ENCODE results near the gene SKOR1. TPM values are rescaled to one million over a fixed set of nuclear protein-coding genes. Genes with fewer than 3 reads are reported as not detected.

SKOR1 gene
- total and polyA plus RNA-seq, 2 experiments from 2014 or later, result 0.23 to 0.52 TPM

DNA sequence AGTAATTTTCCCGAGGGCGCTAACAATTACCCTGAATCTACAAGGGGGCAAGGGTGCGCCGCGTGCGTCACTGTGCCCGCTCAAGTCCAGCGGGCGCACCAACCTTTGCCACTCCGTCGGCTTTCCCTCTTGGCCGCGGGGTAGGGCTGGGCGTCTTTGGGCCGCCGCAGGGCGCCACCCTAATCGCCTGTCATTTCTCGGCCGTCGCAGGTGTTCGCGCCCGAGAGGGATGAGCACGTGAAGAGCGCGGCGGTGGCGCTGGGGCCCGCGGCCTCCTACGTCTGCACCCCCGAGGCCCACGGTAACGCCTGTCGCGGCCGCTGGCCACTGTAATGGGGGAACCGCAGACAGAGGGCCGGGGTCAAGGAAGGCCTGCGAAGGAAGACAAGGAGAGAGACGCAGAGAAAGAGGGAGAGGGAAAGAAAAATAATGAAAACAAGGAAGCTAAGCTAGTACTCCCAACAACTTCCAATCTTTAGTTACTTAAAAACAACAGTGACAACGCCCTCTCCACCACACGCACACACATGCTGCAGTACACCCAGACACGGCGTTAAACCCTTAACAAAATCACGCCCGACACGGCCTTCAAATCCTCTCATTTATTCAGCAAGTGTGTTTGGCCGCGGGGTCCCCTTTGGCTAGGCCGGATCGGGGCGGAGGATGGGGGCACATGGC, 3.8 kb downstream of the SKOR1 start:
- Histone ChIP-seq H3K36me3 (replicated peaks; ENCODE audit: insufficient read depth, low read depth) (no peaks in the 10 kb centered on the region), H3K4me2 (peak overlapping the region; percentile 77), H3K27me3 (peaks cover 95% of the 10 kb centered on the region), H3K9me3 (ENCODE audit: low read depth) (no peaks in the 10 kb centered on the region), H2AFZ (no peak overlapping the region), H3K4me3 (no peak overlapping the region), H3K79me2 (no peaks in the 10 kb centered on the region), H3K27ac (no peak overlapping the region), H3K9me2 (replicated peaks; ENCODE audit: insufficient read depth) (no peaks in the 10 kb centered on the region), H3K4me1 (ENCODE audit: insufficient read depth) (peaks cover 56% of the 10 kb centered on the region), H4K20me1 (ENCODE audit: insufficient read depth, poor library complexity, severe bottlenecking) (no peaks in the 10 kb centered on the region)
- WGBS (ENCODE audit: low lambda C conversion rate, missing lambda C conversion rate), result 9% methylated on average over 52 of the region's 54 CpGs
- TF ChIP-seq EZH2 (IDR thresholded peaks at IDR 0.05; ENCODE audit: borderline replicate concordance), result peak; percentile 31
- TF ChIP-seq, protein P1, sequence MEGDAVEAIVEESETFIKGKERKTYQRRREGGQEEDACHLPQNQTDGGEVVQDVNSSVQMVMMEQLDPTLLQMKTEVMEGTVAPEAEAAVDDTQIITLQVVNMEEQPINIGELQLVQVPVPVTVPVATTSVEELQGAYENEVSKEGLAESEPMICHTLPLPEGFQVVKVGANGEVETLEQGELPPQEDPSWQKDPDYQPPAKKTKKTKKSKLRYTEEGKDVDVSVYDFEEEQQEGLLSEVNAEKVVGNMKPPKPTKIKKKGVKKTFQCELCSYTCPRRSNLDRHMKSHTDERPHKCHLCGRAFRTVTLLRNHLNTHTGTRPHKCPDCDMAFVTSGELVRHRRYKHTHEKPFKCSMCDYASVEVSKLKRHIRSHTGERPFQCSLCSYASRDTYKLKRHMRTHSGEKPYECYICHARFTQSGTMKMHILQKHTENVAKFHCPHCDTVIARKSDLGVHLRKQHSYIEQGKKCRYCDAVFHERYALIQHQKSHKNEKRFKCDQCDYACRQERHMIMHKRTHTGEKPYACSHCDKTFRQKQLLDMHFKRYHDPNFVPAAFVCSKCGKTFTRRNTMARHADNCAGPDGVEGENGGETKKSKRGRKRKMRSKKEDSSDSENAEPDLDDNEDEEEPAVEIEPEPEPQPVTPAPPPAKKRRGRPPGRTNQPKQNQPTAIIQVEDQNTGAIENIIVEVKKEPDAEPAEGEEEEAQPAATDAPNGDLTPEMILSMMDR (IDR thresholded peaks at IDR 0.05; ENCODE audit: poor library complexity), result no peak
- no peak for TF ChIP-seq EZH2phosphoT487 (IDR thresholded peaks at IDR 0.05; ENCODE audit: low read depth, severe bottlenecking, unreplicated experiment)
- DNase-seq (ENCODE audit: low spot score), result no peak

DNA sequence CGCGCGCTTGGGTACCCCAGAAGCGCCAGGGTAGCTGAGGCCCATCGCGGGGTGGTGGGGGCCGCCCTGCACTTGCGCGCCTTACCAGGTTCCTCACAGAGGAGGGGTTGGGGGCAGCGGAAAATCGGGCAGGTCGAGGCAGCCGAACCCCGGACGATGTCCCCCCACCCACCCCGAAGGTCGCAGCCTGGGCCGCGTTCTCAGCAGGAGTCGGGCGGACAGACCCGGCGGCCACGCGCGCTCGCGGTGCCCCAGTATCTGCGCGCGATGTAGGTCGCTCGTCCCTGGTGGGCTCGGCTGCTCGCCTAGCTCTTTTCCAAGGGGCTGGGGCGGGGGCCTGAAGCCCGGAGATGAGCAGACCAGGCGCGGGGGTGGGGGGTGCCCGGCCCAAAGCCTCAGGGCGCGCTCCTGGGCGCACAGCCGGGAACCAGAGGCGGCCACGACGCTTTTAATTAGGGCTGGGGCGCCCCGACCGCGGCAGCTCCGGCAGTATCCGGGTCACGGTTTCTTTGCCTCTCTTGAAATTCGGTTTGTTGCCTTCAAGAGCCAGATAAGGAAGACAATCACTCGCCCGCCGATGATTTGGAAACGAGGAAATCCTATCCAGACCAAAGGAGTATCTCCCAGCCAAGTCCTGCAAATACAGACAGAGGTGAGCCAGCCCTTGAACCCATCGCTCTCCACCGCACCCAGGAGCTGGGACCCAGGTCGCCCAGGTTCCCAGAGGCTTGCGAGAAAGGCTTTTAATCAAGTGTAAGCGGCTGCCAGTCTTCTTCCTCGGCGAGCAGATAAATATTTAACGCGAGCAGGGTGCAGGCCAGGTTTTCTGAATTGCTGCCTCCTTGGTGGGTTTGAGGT, 4.6 kb downstream of the SKOR1 start:
- TF ChIP-seq, protein P1 (IDR thresholded peaks at IDR 0.05; ENCODE audit: poor library complexity), result no peak
- TF ChIP-seq EZH2 (IDR thresholded peaks at IDR 0.05; ENCODE audit: borderline replicate concordance), result peak; percentile 48
- TF ChIP-seq EZH2phosphoT487 (IDR thresholded peaks at IDR 0.05; ENCODE audit: low read depth, severe bottlenecking, unreplicated experiment), result peak; percentile 71
- Histone ChIP-seq H3K9me3 (ENCODE audit: low read depth) (no peaks in the 10 kb centered on the region), H3K36me3 (replicated peaks; ENCODE audit: insufficient read depth, low read depth) (no peaks in the 10 kb centered on the region), H3K9me2 (replicated peaks; ENCODE audit: insufficient read depth) (no peaks in the 10 kb centered on the region), H3K4me3 (no peak overlapping the region), H3K79me2 (no peaks in the 10 kb centered on the region), H2AFZ (no peak overlapping the region), H3K27me3 (peaks cover 95% of the 10 kb centered on the region), H3K4me2 (peak overlapping the region; percentile 77), H3K4me1 (ENCODE audit: insufficient read depth) (peaks cover 64% of the 10 kb centered on the region), H4K20me1 (ENCODE audit: insufficient read depth, poor library complexity, severe bottlenecking) (no peaks in the 10 kb centered on the region), H3K27ac (no peak overlapping the region)
- DNase-seq (ENCODE audit: low spot score), result no peak
- WGBS (ENCODE audit: low lambda C conversion rate, missing lambda C conversion rate), result 16% methylated on average over 43 of the region's 68 CpGs

DNA sequence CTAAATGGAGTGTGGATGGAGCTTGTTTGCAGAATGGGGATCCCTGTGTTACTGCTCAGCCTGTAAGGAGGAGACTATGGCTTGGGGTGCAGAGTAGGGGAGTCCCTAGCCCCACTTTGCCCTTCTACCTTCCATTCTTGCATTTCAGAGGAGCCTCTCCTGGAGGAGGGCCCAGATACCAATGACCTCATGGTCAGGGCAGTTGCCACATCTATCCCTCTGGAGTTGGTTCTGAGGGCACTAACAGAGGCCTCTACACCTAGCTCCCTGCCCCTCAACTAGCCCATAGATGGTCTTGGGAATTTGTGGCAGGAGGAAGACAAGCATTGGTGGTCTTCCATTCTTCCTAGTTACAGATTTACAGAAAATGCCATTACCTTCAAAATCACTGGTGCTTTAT, 6.1 kb downstream of the SKOR1 start:
- Histone ChIP-seq H3K4me3 (no peak overlapping the region), H3K79me2 (no peaks in the 10 kb centered on the region), H3K27me3 (peaks cover 96% of the 10 kb centered on the region), H4K20me1 (ENCODE audit: insufficient read depth, poor library complexity, severe bottlenecking) (no peaks in the 10 kb centered on the region), H3K9me3 (ENCODE audit: low read depth) (no peaks in the 10 kb centered on the region), H3K4me2 (no peak overlapping the region), H2AFZ (no peak overlapping the region), H3K9me2 (replicated peaks; ENCODE audit: insufficient read depth) (no peaks in the 10 kb centered on the region), H3K4me1 (ENCODE audit: insufficient read depth) (peaks cover 57% of the 10 kb centered on the region), H3K27ac (no peak overlapping the region), H3K36me3 (replicated peaks; ENCODE audit: insufficient read depth, low read depth) (no peaks in the 10 kb centered on the region)
- TF ChIP-seq, protein P1 (IDR thresholded peaks at IDR 0.05; ENCODE audit: poor library complexity), result no peak
- TF ChIP-seq EZH2 (IDR thresholded peaks at IDR 0.05; ENCODE audit: borderline replicate concordance), result no peak
- TF ChIP-seq EZH2phosphoT487 (IDR thresholded peaks at IDR 0.05; ENCODE audit: low read depth, severe bottlenecking, unreplicated experiment), result no peak
- no peak for DNase-seq (ENCODE audit: low spot score)
